VCaP (cell line): ENCODE results near the gene BCKDHA.
"Not testable (repeated sequence)": the region's sequence is repeated elsewhere in the genome, so short reads cannot be mapped to it uniquely, and the experiment has no call there.

Experiments
- H3K27ac ChIP-seq: fragments of 450-650 bp; 2 replicates; pipeline ENCODE4 v1.5.1; 2017
- TF ChIP-seq, protein P1 (sequence below): fragments of 450-650 bp; conservative IDR thresholded peaks from 2 replicates; pipeline ENCODE4 v1.5.1; 2017; ENCODE audit warnings: mild to moderate bottlenecking, moderate library complexity

BCKDHA gene

DNA sequence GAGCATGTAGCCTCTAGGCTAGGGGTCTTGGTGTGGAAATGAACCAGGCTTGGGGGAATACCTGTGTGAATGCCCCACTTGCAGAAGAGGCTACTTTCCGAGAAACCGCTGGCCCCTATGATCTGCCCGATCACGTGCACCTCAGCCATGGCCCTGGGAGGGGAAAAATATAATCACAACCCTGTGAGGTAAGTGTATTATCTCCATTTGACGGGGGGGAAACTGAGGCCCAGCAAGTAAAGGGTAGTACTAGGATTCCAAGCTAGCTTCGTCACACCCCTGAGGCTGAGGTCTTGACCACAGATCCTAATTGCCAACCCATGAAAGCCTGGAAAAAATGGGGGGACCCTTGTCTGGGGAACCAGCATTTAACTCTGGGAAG, 34.3 kb upstream of the BCKDHA start:
- peak overlapping the region; percentile 87 for H3K27ac ChIP-seq
- TF ChIP-seq, protein P1, sequence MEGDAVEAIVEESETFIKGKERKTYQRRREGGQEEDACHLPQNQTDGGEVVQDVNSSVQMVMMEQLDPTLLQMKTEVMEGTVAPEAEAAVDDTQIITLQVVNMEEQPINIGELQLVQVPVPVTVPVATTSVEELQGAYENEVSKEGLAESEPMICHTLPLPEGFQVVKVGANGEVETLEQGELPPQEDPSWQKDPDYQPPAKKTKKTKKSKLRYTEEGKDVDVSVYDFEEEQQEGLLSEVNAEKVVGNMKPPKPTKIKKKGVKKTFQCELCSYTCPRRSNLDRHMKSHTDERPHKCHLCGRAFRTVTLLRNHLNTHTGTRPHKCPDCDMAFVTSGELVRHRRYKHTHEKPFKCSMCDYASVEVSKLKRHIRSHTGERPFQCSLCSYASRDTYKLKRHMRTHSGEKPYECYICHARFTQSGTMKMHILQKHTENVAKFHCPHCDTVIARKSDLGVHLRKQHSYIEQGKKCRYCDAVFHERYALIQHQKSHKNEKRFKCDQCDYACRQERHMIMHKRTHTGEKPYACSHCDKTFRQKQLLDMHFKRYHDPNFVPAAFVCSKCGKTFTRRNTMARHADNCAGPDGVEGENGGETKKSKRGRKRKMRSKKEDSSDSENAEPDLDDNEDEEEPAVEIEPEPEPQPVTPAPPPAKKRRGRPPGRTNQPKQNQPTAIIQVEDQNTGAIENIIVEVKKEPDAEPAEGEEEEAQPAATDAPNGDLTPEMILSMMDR: no peak

DNA sequence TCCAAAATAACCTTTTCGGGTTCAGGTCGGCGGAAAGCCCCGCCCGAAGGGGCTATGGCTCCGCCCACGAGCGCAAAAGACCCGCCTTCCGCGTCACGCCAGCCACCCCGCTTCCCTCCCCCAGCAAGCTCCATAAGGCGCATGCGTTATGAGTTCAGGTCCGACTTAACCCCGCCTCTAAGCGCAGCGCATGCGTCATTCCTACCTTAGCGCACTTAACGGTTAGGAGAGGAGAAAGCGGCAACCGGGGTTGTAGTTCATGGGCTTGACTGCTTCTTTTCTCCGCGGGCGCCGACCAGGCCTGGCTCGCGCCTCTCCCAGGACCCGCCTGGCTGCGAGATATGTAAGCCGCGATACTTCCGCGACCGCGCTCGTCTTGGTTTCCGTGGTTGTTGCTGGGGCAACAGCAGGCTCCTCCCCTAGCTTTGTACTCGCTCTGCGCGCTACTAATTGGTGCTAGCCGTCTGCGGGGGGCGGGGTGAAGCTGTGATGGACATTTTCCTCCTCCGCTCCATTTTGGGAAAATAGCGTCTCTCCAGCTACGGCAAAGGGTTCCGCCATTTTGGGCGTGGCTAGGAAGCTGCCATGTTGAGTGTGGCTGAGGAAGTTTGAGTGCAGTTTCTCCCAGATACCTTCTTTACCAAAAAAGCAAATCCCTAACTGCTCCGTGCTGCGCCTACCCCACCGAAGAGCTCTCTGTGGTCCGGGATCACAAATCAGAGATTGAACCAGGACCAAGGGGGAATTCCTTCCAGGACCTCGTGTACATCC, 33.7 kb upstream of the BCKDHA start, which contains the start of gene B9D2:
TSS of gene B9D2 (minus strand) at position 397 of the 771 bp plus-strand sequence. CDS start 630 bp downstream, outside the sequence.
- TF ChIP-seq, protein P1: no peak
- peak within 1 kb of the TSS; percentile 87 for H3K27ac ChIP-seq

DNA sequence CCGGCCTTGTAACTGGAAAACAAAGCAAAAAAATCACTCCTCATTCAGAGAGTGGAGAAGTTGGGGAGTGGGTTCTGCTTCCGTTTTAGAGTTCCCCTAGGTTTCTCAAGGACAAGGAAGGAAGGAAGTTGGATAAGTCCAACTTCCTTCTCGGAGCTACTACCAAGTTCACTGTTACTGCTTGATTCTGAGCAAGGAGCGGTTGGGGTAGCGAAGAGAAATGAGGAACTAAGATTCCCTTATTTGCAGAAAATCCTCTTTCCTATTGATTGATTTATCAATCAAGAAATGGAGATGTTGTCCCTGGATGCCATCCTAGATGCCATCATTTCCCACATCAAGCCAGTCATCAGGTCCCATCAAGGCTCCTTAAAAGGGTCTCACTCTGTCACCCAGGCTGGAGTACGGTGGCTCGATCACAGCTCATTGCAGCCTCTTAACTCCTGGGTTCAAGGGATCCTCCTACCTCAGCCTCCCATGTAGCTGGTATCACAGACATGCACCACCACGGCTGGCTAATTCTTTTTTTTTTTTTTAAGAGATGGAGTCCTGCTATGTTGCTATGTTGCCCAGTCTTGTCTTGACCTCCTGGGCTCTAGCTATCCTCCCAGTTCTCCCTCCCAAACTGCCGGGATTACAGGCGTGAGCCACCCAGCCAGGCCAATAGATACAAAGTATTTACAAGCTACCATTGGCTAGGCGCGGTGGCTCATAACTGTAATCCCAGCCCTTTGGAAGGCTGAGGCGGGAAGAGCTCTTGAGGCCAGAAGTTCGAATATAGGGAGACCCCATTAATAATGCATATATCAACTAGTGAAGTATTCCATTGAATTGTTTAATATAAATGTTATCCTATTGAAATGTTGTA, 32.9 kb upstream of the BCKDHA start:
- H3K27ac ChIP-seq: peak overlapping the region; percentile 87
- TF ChIP-seq, protein P1: no peak

DNA sequence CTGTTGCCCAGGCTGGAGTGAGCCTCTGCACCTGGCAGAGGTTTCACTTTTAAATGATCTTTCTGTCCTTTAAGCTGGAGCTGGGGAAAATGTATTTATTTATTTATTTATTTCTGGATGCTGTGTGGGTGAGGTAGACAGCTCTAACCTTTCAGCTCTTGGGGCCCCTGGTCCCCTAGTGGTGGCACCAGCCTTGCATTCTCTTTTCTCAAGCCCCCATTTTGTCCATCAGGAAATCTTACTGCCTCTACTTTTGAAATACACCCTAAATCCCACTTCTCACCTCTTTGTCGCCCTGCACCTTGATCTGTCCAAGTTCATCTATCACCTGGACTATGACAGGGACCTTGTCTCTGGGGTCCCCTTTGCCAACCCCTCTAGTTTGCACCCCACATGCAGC, 31.5 kb upstream of the BCKDHA start:
- no peak overlapping the region for H3K27ac ChIP-seq
- TF ChIP-seq, protein P1: no peak

DNA sequence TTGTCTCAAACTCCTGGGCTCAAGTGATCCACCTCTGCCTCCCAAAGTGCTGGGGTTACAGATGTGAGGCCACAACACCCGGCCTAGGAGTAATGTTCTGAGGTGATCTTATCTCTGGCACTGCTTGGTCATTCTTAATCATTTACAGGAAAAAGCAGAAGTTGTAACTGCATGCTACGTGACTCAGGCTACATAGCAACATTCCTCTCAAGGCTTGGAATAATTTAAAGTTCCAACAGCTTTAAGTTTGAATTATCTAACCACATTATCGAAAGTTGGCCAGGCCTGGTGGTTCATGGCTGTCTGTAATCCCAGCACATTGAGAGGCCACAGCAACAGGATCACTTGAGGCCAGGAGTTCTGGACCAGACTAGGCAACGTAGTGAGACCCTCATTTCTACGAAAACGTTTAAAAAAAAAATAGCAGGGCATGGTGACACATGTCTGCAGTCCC, 29.7 kb upstream of the BCKDHA start:
- H3K27ac ChIP-seq: no peak overlapping the region
- TF ChIP-seq, protein P1: no peak

DNA sequence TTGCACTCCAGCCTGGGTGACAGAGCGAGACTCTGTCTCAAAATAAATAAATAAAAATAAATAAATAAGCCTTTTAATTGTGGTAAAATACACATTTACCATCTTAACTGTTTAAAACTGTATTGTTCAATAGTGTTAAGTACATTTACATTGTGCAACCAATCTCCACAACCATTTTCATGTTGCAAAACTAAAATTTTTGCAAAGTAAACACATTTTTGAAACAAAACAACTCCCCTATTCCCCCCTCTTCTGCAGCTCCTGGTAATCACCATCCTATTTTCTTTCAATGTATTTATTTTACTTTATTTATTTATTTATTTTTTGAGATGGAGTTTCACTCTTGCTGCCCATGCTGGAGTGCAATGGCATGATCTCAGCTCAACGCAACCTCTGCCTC, 27.8 kb upstream of the BCKDHA start:
- no peak overlapping the region for H3K27ac ChIP-seq
- TF ChIP-seq, protein P1: no peak

DNA sequence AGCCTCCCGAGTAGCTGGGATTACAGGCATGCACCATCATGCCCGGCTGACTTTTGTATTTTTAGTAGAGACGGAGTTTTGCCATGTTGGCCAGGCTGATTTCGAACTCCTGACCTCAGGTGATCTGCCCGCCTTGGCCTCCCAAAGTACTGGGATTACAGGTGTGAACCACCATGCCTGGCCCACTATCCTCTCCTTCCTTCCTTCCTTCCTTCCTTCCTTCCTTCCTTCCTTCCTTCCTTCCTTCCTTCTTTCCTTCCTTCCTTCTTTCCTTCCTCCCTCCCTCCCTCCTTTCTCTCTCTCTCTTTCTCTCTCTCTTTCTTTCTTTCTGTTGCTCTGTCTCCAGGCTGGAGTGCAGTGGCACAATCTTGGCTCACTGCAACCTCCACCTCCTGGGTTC, 26.5 kb upstream of the BCKDHA start:
- H3K27ac ChIP-seq: not testable (repeated sequence)
